Astrocyte of the cerebellum (primary cell): ENCODE results near the gene SCGN.

ENCODE experiments used
- DNase-seq: peaks from one replicate; pipeline ENCODE4 v3.0.0-alpha.2; 2011; ENCODE audit warnings: low read depth
- H3K4me3 ChIP-seq: 2 replicates; pipeline ENCODE4 v1.5.1; 2011; ENCODE audit warnings: mild to moderate bottlenecking, low read depth, low read length, moderate library complexity
- in situ Hi-C: cut with HindIII; loops from 2 replicates; pipeline ENCODE4 v1.10.0; 2017; ENCODE audit warnings: low sequenced_read_pairs
- TF ChIP-seq, protein P1 (sequence below): IDR thresholded peaks from 2 replicates; pipeline ENCODE4 v1.5.1; 2012; ENCODE audit warnings: low read length, low read depth, moderate library complexity, mild to moderate bottlenecking; ENCODE audit errors: missing control alignments

Gene SCGN

DNA sequence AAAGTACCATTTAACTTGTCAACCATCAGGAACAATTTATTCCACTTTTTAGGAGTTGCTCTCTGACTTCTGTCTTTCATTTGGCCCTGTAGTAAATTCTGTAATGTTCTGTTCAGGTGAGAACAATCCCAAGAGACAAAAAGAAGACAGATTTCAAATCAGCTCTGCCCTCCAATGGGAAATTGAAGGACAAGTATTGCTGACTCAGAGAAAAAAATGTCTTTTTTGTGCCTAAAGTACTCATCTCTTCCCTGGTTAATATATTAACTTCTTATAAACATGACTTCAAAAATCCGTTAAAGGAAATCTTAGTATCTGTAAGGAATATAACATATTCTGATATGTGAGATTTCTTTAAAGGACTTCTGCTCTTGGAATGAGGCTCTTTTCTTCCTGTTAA lies 38.6 kb upstream of the SCGN start:
- in situ Hi-C loops, result no loop called here
- no peak overlapping the region for H3K4me3 ChIP-seq
- no peak for DNase-seq
- TF ChIP-seq, protein P1, sequence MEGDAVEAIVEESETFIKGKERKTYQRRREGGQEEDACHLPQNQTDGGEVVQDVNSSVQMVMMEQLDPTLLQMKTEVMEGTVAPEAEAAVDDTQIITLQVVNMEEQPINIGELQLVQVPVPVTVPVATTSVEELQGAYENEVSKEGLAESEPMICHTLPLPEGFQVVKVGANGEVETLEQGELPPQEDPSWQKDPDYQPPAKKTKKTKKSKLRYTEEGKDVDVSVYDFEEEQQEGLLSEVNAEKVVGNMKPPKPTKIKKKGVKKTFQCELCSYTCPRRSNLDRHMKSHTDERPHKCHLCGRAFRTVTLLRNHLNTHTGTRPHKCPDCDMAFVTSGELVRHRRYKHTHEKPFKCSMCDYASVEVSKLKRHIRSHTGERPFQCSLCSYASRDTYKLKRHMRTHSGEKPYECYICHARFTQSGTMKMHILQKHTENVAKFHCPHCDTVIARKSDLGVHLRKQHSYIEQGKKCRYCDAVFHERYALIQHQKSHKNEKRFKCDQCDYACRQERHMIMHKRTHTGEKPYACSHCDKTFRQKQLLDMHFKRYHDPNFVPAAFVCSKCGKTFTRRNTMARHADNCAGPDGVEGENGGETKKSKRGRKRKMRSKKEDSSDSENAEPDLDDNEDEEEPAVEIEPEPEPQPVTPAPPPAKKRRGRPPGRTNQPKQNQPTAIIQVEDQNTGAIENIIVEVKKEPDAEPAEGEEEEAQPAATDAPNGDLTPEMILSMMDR, result no peak

DNA sequence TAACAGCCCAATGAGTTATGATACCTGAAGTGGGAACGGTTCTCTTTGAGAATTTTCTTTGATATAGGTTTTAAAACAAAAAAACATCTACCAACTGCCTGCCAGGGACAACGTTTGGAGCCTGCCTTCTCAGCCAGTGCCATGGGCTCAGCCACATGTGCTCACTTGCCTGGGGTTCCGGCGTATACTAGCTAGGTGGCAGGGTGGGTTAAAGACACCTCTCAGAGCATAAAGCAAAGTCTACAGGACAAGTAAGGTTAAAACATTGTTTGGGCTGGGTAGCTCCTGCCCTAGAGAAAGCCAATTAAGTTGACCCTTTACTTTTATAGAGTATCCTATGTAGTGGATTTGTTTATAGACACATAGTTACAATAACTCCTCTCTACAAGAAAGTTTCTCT lies 38.0 kb upstream of the SCGN start:
- in situ Hi-C loops, result no loop called here
- no peak overlapping the region for H3K4me3 ChIP-seq
- DNase-seq, result no peak
- TF ChIP-seq, protein P1, result no peak

DNA sequence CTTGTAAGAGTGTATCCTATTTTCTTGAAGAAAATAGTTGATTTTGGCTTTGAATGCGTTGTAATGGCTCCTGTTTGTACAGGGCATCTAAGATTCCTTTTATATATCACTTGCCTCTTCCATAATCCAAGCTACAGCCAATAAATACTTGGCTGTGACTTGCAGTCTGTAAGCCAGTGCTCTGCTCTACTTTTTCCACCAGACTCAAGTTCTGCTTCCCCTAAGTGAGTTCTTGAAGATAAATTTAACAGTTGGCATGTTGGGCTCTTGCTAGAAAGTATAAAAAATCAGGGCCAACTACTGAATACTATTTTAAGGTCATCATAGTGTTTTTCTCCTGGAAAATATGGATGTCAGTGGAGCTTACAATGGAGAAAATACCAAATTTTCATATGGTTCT lies 36.5 kb upstream of the SCGN start:
- TF ChIP-seq, protein P1, result no peak
- no peak for DNase-seq
- H3K4me3 ChIP-seq, result no peak overlapping the region
- in situ Hi-C loops, result no loop called here

DNA sequence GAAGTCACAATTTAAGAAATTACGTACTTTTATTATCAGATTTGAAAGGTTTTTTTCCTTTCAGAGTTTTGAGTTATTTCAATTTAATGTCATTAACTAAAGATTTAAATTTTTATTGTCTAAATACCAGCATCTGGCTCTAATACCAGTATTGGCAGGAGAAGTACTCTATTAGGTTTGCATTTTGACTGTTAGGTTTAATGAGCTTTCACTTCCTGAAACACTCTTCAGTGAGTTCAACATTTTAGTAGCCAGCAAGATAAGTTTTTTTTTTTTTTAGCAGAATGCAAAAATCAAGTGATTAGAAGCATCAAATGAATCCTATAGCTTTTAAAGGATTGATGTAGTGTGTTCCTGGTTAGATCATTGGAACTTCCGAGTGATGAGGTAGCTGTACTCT lies 34.0 kb upstream of the SCGN start:
- TF ChIP-seq, protein P1, result no peak
- H3K4me3 ChIP-seq, result no peak overlapping the region
- DNase-seq, result no peak
- in situ Hi-C loops, result no loop called here

DNA sequence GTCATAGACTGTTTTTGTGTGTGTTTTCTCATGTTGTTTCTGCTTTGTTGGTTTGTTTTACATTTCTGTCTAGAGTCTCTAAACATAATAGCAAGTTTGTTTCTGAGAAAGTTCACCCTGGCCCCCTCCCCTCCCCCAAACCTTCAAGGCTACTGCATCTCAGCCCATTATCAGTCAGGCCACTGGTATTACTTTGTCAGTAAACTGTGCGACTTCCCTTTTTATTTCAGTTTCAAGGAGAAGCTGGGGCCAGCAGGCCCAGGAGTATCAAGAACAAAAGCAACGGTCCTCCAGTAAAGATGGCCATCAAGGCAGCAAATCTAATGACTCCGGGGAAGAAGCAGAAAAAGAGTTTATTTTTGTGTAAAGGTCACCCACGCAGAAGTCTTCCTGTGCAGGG lies 32.8 kb upstream of the SCGN start:
- no peak overlapping the region for H3K4me3 ChIP-seq
- DNase-seq, result no peak
- in situ Hi-C loops, result no loop called here
- TF ChIP-seq, protein P1, result no peak

DNA sequence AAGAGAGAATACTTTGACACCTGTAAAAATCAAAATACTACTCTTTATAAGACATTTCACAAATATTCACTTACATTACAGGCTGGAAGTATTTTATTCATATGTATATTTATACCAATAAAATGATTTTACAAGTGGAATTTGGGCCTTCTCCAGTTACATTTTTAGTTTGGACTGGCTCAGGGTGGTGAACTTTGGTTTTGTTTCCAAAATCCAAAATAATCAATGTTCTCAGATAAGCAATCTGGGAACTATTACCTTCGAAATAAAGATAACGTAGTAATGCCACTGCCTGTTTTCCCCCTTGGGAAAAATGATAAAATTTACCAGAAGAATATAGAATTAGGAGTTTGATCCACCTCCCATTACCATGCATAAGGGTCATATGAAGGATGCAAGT lies 31.6 kb upstream of the SCGN start:
- in situ Hi-C loops, result no loop called here
- TF ChIP-seq, protein P1, result no peak
- H3K4me3 ChIP-seq, result no peak overlapping the region
- no peak for DNase-seq

DNA sequence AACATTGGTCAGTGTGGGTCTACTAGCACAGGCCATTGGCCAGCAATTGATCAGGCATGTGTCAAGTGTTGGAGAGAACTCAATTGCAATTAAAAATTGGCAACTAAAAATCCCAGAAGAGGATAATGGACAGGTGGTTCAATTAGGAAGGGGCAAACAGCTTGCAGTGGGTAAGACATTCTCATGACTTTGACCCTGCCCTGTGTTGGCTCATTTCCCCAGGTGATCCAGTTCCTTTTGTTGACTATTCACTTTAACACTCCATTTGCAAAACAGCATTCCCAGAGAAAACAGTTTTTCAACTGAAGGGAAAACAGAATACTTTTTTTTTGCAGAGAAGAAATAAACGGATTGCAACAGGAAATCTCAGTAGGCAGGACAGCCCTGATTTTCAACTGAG lies 28.9 kb upstream of the SCGN start:
- DNase-seq, result no peak
- TF ChIP-seq, protein P1, result no peak
- in situ Hi-C loops, result no loop called here

More for the DNA sequence above, 28.9 kb upstream of the SCGN start:
- H3K4me3 ChIP-seq, result no peak overlapping the region
